ENCODE data around the gene PIP5K1B.
"Not testable (repeated sequence)": the region's sequence is repeated elsewhere in the genome, so short reads cannot be mapped to it uniquely, and the experiment has no call there.

Gene PIP5K1B

GRCh38 chr9:68967800-68968199 lies 262.8 kb downstream of the PIP5K1B start:
- DNase-seq: no peak

GRCh38 chr9:68969538-68969937 lies 264.5 kb downstream of the PIP5K1B start:
- DNase-seq: no peak

- DNase-seq: no peak
Observed at GRCh38 chr9:68970151-68970550, 265.1 kb downstream of the PIP5K1B start.

GRCh38 chr9:68973619-68974018 lies 268.6 kb downstream of the PIP5K1B start:
- no peak for DNase-seq

GRCh38 chr9:68974431-68974830 lies 269.4 kb downstream of the PIP5K1B start:
- DNase-seq: no peak

- DNase-seq: no peak
Observed at GRCh38 chr9:68974901-68975300, 269.9 kb downstream of the PIP5K1B start.

GRCh38 chr9:68975365-68976043 lies 270.5 kb downstream of the PIP5K1B start:
- DNase-seq: no peak

GRCh38 chr9:68978066-68978465 lies 273.0 kb downstream of the PIP5K1B start:
- DNase-seq: no peak

GRCh38 chr9:68978501-68978900 lies 273.5 kb downstream of the PIP5K1B start:
- no peak for DNase-seq

GRCh38 chr9:68979538-68980314 lies 274.7 kb downstream of the PIP5K1B start:
- DNase-seq: no peak

GRCh38 chr9:68980341-68980914 lies 275.4 kb downstream of the PIP5K1B start:
- no peak for DNase-seq

GRCh38 chr9:68981789-68982188 lies 276.7 kb downstream of the PIP5K1B start:
- no peak for DNase-seq

GRCh38 chr9:68983008-68983411 lies 278.0 kb downstream of the PIP5K1B start:
- DNase-seq: no peak

- DNase-seq: no peak
Observed at GRCh38 chr9:68983522-68984424, 278.7 kb downstream of the PIP5K1B start.

- DNase-seq: not testable (repeated sequence)
Observed at GRCh38 chr9:68986949-68987348, 281.9 kb downstream of the PIP5K1B start.

GRCh38 chr9:68991457-68991856 lies 286.4 kb downstream of the PIP5K1B start:
- DNase-seq: no peak

GRCh38 chr9:68995776-68996175 lies 290.7 kb downstream of the PIP5K1B start:
- DNase-seq: no peak

- DNase-seq: no peak
Observed at GRCh38 chr9:68996462-68996861, 291.4 kb downstream of the PIP5K1B start.

- DNase-seq: no peak
Observed at GRCh38 chr9:68997666-68998065, 292.6 kb downstream of the PIP5K1B start.

GRCh38 chr9:68998385-68998784 lies 293.3 kb downstream of the PIP5K1B start:
- DNase-seq: no peak

GRCh38 chr9:68998812-68999211 lies 293.8 kb downstream of the PIP5K1B start:
- no peak for DNase-seq

GRCh38 chr9:68999393-69000105 lies 294.5 kb downstream of the PIP5K1B start:
- peak; percentile 48 for DNase-seq
